Testis (tissue), 2 donors: ENCODE results near the gene PROZ.

Experiments used
- POLR2A ChIP-seq: fragments of 450-650 bp; IDR thresholded peaks from one replicate; pipeline ENCODE4 v1.6.1; 2017; ENCODE audit warnings: antibody characterized with exemption, mild to moderate bottlenecking, moderate library complexity
- TF ChIP-seq, protein P1 (sequence below), 3 experiments: fragments of 450-650 bp in 2 of 3; fragments of 200-600 bp in 1 of 3; sonication (generic) in 1 of 3; IDR thresholded peaks; one replicate each; pipeline ENCODE4 v1.5.1; 2016 to 2019; ENCODE audit warnings: antibody characterized with exemption in 3 of 3, mild to moderate bottlenecking in 2 of 3, moderate library complexity in 1 of 3

DNA sequence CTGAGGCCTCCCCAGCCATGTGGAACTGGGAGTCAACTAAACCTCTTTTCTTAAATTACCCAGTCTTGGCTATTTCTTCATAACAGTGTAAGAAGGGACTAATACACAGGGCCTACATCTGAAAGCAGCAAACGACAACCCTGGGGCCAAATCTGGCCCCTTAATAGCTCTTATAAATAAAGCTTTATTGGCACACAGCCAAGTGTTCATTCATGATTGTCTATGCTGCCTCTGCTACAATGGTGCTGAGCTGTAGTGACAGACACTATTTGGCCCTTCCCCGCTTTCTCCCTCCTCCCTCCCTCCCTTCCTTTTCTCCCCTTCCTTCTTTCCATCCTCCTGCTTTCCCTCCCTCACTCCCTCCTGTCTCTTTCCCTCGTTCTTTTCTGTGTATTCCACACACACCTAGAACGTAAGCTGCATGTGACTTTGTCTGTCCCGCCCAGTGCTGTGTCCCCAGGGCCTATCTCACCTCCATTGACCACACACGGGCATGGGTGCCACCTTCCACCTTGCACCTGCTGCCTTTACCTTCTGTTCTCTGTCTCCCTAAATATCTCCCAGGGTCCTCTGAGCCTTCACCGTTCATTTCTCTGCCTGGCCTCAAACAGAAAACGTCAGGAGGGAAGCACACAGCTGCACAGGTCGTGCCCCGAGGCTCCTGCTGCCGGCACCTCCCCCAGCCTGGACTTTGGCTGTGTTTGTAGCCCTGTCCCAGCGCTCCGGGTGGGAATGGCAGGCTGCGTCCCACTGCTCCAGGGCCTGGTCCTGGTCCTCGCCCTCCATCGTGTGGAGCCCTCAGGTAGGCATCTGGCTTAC, at the start of gene PROZ:
- TF ChIP-seq, protein P1, sequence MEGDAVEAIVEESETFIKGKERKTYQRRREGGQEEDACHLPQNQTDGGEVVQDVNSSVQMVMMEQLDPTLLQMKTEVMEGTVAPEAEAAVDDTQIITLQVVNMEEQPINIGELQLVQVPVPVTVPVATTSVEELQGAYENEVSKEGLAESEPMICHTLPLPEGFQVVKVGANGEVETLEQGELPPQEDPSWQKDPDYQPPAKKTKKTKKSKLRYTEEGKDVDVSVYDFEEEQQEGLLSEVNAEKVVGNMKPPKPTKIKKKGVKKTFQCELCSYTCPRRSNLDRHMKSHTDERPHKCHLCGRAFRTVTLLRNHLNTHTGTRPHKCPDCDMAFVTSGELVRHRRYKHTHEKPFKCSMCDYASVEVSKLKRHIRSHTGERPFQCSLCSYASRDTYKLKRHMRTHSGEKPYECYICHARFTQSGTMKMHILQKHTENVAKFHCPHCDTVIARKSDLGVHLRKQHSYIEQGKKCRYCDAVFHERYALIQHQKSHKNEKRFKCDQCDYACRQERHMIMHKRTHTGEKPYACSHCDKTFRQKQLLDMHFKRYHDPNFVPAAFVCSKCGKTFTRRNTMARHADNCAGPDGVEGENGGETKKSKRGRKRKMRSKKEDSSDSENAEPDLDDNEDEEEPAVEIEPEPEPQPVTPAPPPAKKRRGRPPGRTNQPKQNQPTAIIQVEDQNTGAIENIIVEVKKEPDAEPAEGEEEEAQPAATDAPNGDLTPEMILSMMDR (IDR thresholded peaks at IDR 0.05) = no peak
- TF ChIP-seq POLR2A = no peak
